Body of pancreas (tissue), 4 donors: ENCODE measurements around the gene UQCRC1.

Experiments used
- POLR2A ChIP-seq, 3 donors: fragments of 450-650 bp; IDR thresholded peaks; one replicate each; pipeline ENCODE4 v1.6.1; 2016; ENCODE audit warnings: antibody characterized with exemption in 3 of 3, mild to moderate bottlenecking in 2 of 3
- TF ChIP-seq, protein P1 (sequence below), 7 experiments: fragments of 450-650 bp in 4 of 7; fragments of 200-600 bp in 3 of 7; sonication (generic) in 3 of 7; IDR thresholded peaks; one replicate each; pipeline ENCODE4 v1.5.1; 2016 to 2019; ENCODE audit warnings: antibody characterized with exemption in 7 of 7

DNA sequence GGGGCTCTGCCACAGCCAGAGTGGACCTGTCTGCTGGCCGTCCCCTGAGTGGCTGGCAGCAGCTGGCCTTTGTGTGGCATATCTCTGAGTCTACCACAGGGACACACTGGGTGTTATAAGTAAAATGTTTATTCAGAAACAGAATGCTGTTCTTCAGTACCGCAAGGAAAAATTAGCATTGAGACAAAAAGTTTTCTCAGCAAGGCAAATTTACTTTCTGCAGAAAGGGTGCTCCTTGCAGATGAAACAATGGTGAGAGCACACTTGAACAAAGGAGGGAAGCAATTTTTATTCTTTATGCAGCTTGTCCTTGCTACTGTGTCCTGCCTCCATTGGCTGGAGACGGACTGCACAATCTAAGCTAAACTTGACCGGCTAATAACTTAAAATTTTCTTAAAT is 8.1 kb upstream of the UQCRC1 start:
- TF ChIP-seq, protein P1, sequence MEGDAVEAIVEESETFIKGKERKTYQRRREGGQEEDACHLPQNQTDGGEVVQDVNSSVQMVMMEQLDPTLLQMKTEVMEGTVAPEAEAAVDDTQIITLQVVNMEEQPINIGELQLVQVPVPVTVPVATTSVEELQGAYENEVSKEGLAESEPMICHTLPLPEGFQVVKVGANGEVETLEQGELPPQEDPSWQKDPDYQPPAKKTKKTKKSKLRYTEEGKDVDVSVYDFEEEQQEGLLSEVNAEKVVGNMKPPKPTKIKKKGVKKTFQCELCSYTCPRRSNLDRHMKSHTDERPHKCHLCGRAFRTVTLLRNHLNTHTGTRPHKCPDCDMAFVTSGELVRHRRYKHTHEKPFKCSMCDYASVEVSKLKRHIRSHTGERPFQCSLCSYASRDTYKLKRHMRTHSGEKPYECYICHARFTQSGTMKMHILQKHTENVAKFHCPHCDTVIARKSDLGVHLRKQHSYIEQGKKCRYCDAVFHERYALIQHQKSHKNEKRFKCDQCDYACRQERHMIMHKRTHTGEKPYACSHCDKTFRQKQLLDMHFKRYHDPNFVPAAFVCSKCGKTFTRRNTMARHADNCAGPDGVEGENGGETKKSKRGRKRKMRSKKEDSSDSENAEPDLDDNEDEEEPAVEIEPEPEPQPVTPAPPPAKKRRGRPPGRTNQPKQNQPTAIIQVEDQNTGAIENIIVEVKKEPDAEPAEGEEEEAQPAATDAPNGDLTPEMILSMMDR (IDR thresholded peaks at IDR 0.05), result no peak
- no peak for TF ChIP-seq POLR2A (IDR thresholded peaks at IDR 0.05)
